Neural progenitor cell (in vitro differentiated cells): ENCODE measurements around the gene TOP2A. TPM values are rescaled to one million over a fixed set of nuclear protein-coding genes. Genes with fewer than 3 reads are reported as not detected.

Experiments used
- DNase-seq: peaks from one replicate; pipeline ENCODE4 v3.0.0-alpha.2; 2016; ENCODE audit warnings: low spot score
- H2AFZ ChIP-seq: fragments of 200-600 bp; sonication (generic); replicated peaks from 2 replicates; pipeline ENCODE4 v1.6.1; 2016; ENCODE audit warnings: antibody characterized with exemption
- H3F3A ChIP-seq: fragments of 200-600 bp; sonication (generic); 2 replicates; pipeline ENCODE4 v1.6.1; 2016; ENCODE audit warnings: antibody characterized with exemption, low read depth
- H3K27ac ChIP-seq: fragments of 200-600 bp; sonication (generic); 2 replicates; pipeline ENCODE4 v1.5.1; 2016; ENCODE audit warnings: mild to moderate bottlenecking
- H3K27me3 ChIP-seq: fragments of 200-600 bp; sonication (generic); 2 replicates; pipeline ENCODE4 v1.6.1; 2016; ENCODE audit warnings: mild to moderate bottlenecking, moderate library complexity
- H3K36me3 ChIP-seq: fragments of 200-600 bp; sonication (generic); 2 replicates; pipeline ENCODE4 v1.5.1; 2016
- H3K4me1 ChIP-seq: fragments of 200-600 bp; sonication (generic); 2 replicates; pipeline ENCODE4 v1.6.1; 2016; ENCODE audit warnings: mixed run types
- H3K4me2 ChIP-seq: fragments of 200-600 bp; sonication (generic); 2 replicates; pipeline ENCODE4 v1.6.1; 2016
- H3K4me3 ChIP-seq: fragments of 200-600 bp; sonication (generic); 2 replicates; pipeline ENCODE4 v1.5.1; 2016
- H3K79me2 ChIP-seq: fragments of 200-600 bp; sonication (generic); 2 replicates; pipeline ENCODE4 v1.6.1; 2016; ENCODE audit warnings: low read depth
- H3K9ac ChIP-seq: fragments of 200-600 bp; sonication (generic); 2 replicates; pipeline ENCODE4 v1.6.1; 2016
- H3K9me3 ChIP-seq: fragments of 200-600 bp; sonication (generic); 2 replicates; pipeline ENCODE4 v1.5.1; 2016; ENCODE audit warnings: low read depth
- H4K20me1 ChIP-seq: fragments of 200-600 bp; sonication (generic); 2 replicates; pipeline ENCODE4 v1.6.1; 2016; ENCODE audit warnings: low read depth
- H3K27ac Mint-ChIP-seq: 3 replicates; pipeline ENCODE4 v1.8.0; 2021; ENCODE audit warnings: mixed read lengths
- H3K27me3 Mint-ChIP-seq: 2 replicates; pipeline ENCODE4 v1.8.0; 2022; ENCODE audit warnings: low read depth, mild to moderate bottlenecking, inconsistent platforms, moderate library complexity, mixed read lengths; ENCODE audit not compliant: insufficient read depth
- H3K36me3 Mint-ChIP-seq: 3 replicates; pipeline ENCODE4 v1.8.0; 2021; ENCODE audit warnings: mixed read lengths
- H3K4me1 Mint-ChIP-seq: 3 replicates; pipeline ENCODE4 v1.8.0; 2021; ENCODE audit warnings: mixed read lengths
- H3K4me3 Mint-ChIP-seq: 3 replicates; pipeline ENCODE4 v1.8.0; 2021; ENCODE audit warnings: mild to moderate bottlenecking, moderate library complexity, mixed read lengths
- H3K9me3 Mint-ChIP-seq: 3 replicates; pipeline ENCODE4 v1.8.0; 2020; ENCODE audit warnings: mixed read lengths
- EZH2 ChIP-seq: fragments of 200-600 bp; sonication (generic); IDR thresholded peaks from 2 replicates; pipeline ENCODE4 v1.6.1; 2017; ENCODE audit warnings: antibody characterized with exemption, mild to moderate bottlenecking, moderate library complexity
- EZH2phosphoT487 ChIP-seq: fragments of 200-600 bp; sonication (generic); IDR thresholded peaks from 2 replicates; pipeline ENCODE4 v1.6.1; 2017; ENCODE audit warnings: antibody characterized with exemption
- total RNA-seq: library from RNA; depleted of rRNA; stranded (reverse); fragments of >200 nt; gene quantifications from 2 replicates; pipeline ENCODE4 v1.2.3, GENCODE V29; 2015; ENCODE audit warnings: low replicate concordance
- TF ChIP-seq, protein P1 (sequence below): fragments of 200-600 bp; sonication (generic); IDR thresholded peaks from 2 replicates; pipeline ENCODE4 v1.5.1; 2017; ENCODE audit warnings: antibody characterized with exemption, mild to moderate bottlenecking

TOP2A gene
- total RNA-seq, 1 donor from 2014 or later, result 968 TPM

GRCh38 chr17:40349895-40350688 lies 67.6 kb downstream of the TOP2A start:
- Mint-ChIP-seq H3K4me3 (peak overlapping the region; percentile 77), H3K27ac (peak overlapping the region; percentile 98), H3K36me3 (peaks cover 12% of the 10 kb centered on the region), H3K27me3 (no peaks in the 10 kb centered on the region), H3K4me1 (peaks cover 69% of the 10 kb centered on the region), H3K9me3 (no peaks in the 10 kb centered on the region)
- Histone ChIP-seq H2AFZ (no peak overlapping the region), H3K27me3 (peaks cover 16% of the 10 kb centered on the region), H3K9me3 (no peaks in the 10 kb centered on the region), H3F3A (peaks cover 13% of the 10 kb centered on the region), H3K36me3 (no peaks in the 10 kb centered on the region), H3K27ac (no peak overlapping the region), H4K20me1 (peaks cover 58% of the 10 kb centered on the region), H3K79me2 (no peaks in the 10 kb centered on the region), H3K4me2 (peak overlapping the region; percentile 76), H3K4me3 (peak overlapping the region; percentile 22), H3K9ac (no peak overlapping the region), H3K4me1 (peaks cover 58% of the 10 kb centered on the region)
- no peak for TF ChIP-seq EZH2
- TF ChIP-seq, protein P1, sequence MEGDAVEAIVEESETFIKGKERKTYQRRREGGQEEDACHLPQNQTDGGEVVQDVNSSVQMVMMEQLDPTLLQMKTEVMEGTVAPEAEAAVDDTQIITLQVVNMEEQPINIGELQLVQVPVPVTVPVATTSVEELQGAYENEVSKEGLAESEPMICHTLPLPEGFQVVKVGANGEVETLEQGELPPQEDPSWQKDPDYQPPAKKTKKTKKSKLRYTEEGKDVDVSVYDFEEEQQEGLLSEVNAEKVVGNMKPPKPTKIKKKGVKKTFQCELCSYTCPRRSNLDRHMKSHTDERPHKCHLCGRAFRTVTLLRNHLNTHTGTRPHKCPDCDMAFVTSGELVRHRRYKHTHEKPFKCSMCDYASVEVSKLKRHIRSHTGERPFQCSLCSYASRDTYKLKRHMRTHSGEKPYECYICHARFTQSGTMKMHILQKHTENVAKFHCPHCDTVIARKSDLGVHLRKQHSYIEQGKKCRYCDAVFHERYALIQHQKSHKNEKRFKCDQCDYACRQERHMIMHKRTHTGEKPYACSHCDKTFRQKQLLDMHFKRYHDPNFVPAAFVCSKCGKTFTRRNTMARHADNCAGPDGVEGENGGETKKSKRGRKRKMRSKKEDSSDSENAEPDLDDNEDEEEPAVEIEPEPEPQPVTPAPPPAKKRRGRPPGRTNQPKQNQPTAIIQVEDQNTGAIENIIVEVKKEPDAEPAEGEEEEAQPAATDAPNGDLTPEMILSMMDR, result no peak
- no peak for TF ChIP-seq EZH2phosphoT487
- DNase-seq, result peak; percentile 90

DNA sequence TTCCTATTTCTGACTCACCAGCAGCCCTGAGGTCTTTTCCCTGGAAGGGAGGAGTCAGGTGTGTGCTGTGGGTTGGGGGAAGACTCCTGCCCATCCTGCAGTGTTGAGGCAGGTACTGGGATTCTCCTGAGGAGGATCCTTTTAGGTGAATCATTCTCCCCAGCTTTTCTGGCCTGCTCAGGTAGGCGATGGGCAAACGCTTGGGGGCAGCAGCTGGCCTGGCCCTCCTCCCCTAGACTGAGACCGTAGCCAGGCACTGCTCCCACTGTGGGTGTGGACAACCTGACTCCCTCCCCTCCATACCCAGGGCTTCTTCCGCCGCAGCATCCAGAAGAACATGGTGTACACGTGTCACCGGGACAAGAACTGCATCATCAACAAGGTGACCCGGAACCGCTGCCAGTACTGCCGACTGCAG lies 68.2 kb downstream of the TOP2A start:
- H3K27me3 ChIP-seq, result peaks cover 22% of the 10 kb centered on the region
- no peaks in the 10 kb centered on the region for H3K79me2 ChIP-seq
- peaks cover 64% of the 10 kb centered on the region for H4K20me1 ChIP-seq
- H3K4me1 ChIP-seq, result peaks cover 64% of the 10 kb centered on the region
- no peak overlapping the region for H3K4me2 ChIP-seq
- TF ChIP-seq EZH2, result no peak
- peak overlapping the region; percentile 98 for H3K27ac Mint-ChIP-seq
- no peak overlapping the region for H3K9ac ChIP-seq
- H3K36me3 ChIP-seq, result no peaks in the 10 kb centered on the region
- no peak overlapping the region for H3K4me3 ChIP-seq
- DNase-seq, result no peak
- peaks cover 12% of the 10 kb centered on the region for H3K36me3 Mint-ChIP-seq
- H3K27ac ChIP-seq, result no peak overlapping the region
- H3F3A ChIP-seq, result peaks cover 16% of the 10 kb centered on the region
- H2AFZ ChIP-seq, result no peak overlapping the region
- H3K4me1 Mint-ChIP-seq, result peaks cover 71% of the 10 kb centered on the region
- peak overlapping the region; percentile 28 for H3K4me3 Mint-ChIP-seq
- H3K9me3 Mint-ChIP-seq, result no peaks in the 10 kb centered on the region
- H3K27me3 Mint-ChIP-seq, result no peaks in the 10 kb centered on the region
- no peaks in the 10 kb centered on the region for H3K9me3 ChIP-seq

DNA sequence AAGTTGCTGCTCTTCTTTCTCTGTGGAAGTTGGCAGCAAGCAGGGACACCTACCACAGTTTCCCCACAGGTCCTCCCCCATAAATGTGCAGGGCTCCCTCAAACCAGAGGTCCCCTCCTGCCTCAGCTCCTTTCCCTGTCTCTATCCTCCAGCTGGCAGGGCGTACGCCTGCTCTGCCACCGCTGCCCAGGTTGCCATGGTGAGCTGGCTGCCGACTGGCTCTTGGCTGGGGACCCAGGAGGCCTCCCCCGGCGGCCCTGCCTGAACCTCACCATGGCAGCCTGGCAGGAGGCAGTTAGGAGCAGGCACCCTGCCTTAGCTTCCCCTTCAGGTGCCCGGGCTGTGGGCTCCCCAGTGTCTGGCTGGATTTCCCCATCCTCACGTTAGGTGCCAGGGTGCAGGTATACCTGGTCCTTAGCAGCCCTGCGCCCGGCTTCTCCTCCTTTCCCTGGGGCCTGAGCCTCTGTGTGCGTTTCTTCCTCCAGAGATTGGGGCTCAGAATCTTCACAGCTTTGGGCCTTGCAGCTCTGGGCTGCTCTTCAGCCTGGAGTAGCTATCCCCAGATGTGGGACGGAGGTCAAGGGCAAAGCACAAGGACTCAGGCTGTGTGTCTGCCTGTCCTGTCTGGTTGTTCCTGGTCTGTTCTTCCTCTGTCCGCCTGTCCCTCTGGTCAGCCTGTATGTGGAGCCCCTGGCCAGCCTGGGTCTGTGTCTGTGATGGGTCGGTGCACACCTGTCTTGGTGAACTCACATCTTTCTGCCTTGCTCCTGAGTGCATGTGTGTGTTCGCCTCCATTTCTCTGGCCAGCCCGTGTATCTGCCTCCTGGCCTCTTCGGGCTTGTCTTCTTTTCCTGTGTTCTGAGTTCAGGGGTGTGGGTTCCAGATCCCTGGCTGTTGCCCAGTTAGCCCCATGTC lies 68.9 kb downstream of the TOP2A start:
- H3K27ac ChIP-seq, result no peak overlapping the region
- H3K9ac ChIP-seq, result no peak overlapping the region
- Mint-ChIP-seq H3K4me3 (peak overlapping the region; percentile 66), H3K27me3 (peaks cover 4% of the 10 kb centered on the region), H3K4me1 (peaks cover 78% of the 10 kb centered on the region), H3K36me3 (peaks cover 12% of the 10 kb centered on the region), H3K27ac (peak overlapping the region; percentile 98), H3K9me3 (no peaks in the 10 kb centered on the region)
- H3F3A ChIP-seq, result peaks cover 21% of the 10 kb centered on the region
- H2AFZ ChIP-seq, result no peak overlapping the region
- peaks cover 71% of the 10 kb centered on the region for H4K20me1 ChIP-seq
- DNase-seq, result no peak
- no peak overlapping the region for H3K4me2 ChIP-seq
- no peaks in the 10 kb centered on the region for H3K9me3 ChIP-seq
- H3K79me2 ChIP-seq, result no peaks in the 10 kb centered on the region
- H3K4me3 ChIP-seq, result no peak overlapping the region
- TF ChIP-seq EZH2 (no peak), EZH2phosphoT487 (no peak)
- TF ChIP-seq, protein P1, result no peak
- H3K36me3 ChIP-seq, result no peaks in the 10 kb centered on the region
- peaks cover 69% of the 10 kb centered on the region for H3K4me1 ChIP-seq
- H3K27me3 ChIP-seq, result peaks cover 29% of the 10 kb centered on the region
